AML-193 (cell line): Measurements from ENCODE around the gene RBSN.
A peak's percentile ranks its signal among the peaks of the same experiment; 100 is the strongest.

Source experiments
- DNase-seq, 2 experiments: peaks; one replicate each; lab custom pipeline; 2025; lab: John Stamatoyannopoulos, UW

Gene RBSN

DNA sequence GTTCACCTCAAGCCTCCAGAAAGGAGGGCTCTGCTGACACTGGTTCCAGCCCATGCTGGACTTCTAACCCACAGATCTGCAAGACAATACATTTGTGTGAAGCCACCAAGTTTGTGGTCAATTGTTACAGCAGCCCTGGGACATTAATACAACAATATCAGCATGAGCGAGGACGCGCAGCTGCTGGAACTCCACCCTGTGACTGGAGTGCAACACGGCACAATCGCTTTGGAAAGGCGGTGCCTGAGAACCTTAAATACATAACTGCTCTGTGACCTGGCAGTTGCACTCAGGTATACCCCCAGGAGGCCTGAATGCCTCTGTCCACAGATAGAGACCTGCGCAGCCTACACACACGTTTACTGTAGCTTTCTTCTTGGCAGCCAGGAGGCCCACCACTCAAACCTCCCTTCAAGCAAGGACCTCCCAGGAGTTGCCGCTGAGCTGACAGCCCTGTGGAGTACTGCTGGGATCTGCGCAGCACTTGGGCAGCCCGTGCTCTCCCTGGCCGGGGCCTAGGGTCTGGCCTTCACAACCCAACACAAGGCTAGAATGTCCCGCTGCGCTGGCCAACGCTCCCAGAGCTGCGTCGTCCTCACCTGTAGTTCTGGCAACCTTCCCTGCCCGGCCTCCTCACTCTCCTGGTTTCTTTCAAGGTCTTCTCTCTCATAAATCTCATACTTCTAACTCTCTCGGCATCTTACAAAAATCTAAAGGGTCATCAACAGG is 42.1 kb downstream of the RBSN start:
- DNase-seq: no peak

GRCh38 chr3:15055019-15055557 is 43.9 kb downstream of the RBSN start:
- no peak for DNase-seq

DNA sequence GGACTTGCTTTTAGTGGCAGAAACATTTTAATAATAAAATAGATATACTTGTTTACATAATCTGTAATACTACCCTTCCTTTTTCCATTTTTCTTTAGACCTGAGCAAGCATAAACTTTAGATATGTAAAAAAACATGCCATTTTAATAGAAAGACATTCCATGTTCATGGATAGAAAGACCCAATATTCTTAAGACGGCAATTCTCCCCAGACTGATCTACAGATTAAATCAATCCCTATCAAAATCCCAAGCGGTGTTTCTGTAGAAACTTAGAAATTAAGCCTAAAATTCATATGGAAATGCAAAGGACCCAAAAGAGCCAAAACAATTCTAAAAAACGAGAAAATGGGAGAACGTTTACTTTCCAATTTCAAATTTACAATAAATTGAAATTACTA is 45.4 kb downstream of the RBSN start:
- no peak for DNase-seq

DNA sequence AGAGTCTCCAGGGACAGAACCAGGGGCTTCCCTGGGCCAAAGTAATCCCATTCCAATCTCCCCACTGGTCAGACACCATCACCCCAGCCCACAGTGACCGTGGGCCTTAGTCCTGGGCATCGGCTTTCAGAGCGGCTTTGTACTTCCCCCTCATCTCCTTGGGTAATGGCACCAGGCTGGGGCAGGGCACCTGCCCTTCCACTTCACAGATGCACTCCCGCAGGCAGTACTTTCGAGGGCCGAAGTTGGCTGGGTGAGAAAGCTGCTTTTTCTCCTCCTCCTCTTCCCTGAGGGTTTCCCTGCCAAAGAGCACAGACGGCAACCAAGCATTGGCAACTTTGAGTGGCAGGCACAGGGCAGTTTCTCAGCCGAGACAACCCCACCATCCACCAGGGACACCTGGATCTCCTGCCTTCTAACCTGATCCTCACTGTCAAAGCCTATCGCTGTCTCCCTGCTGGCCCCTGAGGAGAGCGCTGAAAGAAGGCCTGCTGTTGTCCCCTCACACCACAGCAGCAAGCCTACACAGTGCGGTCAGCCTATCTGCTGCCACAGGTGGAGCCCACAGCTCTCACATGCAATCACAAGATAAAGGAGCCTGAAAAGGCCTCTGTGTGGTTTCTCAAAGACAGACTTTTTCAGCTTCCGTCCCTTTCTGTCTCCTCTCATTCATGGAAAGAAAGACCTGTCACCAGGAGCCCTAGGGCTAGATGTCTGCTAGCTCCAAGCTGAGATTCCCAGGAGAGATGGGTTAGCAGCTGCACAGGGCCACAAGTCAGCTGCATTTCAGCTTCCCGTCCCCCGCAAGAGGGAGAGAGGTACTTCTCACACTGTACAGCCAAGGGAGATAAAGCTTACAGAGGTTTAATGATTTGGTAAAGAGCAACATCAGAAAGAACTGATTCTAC is 46.4 kb downstream of the RBSN start:
- no peak for DNase-seq

DNA sequence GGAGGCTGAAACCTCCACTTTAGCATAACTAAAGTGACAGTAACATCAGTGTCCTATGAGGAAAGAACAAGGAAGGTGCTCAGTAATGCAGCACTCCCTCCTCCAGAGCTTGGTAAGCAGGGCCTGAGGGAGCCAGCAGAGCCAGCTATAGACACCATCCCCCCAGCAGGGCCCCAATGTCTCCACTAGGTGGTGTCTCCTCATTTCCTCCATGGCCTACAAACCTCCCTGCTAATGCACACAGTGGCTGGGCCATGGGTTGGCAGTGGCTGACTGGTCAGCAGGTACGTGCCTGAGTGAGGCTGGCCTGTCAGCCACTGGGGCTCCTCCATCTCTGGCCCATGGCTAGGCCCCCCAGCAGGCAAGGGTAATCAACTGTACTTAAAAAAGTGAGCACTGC is 47.4 kb downstream of the RBSN start:
- DNase-seq: peak; percentile 72 to 73

- DNase-seq: no peak
Observed at GRCh38 chr3:15050405-15051092, 48.4 kb downstream of the RBSN start.

GRCh38 chr3:15049584-15049983 is 49.4 kb downstream of the RBSN start:
- DNase-seq: no peak

DNA sequence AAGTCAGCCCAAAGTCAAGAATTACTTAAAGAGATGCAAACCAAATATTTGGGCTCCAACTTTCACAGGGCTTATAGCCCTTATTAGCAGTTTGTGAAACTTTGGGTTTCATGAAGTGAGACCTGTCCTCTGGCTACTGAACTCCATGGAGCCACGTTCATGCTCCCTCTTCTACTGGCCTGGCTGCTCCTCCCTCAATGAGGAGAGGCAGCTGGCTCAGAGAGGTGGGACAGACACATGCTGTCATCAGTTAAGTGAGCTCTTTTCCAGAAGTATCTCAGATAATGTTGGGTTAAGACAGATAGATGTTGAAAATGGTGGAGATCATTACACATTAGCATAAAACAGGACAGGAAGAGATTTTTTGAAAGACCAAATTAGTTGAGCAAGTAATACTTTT is 53.3 kb downstream of the RBSN start:
- DNase-seq: no peak

- DNase-seq: no peak
Observed at GRCh38 chr3:15044326-15044725, 54.6 kb downstream of the RBSN start.

DNA sequence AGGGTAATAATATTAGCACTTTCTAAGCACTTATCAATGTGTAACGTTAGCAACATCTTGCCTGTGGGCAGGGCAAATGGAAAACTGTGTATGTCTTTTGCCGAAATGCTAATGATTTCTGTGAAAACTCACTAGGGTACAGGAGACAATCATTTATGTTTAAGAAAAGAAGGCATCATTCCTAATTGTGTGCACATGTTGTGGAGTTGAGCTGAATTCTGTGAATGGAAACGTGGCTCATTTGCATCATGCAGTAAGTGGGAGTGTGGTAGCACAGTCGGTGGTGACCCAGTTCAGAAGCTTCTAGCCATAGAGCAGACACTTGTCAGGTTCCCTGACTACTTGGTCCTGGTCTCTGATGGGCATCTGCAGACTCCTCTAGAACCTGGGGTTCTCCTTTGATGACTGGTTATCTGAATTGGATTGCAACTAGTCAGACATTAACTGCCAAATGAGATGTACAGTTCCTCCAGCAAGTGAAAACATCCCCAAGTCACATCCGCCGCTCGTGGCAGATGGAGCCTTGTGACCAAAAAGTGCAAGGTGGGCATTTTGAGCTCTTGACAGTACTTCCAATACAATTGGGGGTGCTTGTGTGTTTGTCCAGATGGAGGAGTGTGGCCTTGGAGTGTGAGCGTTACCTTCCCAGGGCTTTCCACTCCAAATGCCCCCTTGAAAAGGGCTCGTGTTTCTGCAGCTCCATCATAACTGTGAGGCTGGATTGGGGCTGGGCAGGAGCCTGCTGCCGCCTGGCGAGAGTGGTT is 55.4 kb downstream of the RBSN start:
- no peak for DNase-seq

DNA sequence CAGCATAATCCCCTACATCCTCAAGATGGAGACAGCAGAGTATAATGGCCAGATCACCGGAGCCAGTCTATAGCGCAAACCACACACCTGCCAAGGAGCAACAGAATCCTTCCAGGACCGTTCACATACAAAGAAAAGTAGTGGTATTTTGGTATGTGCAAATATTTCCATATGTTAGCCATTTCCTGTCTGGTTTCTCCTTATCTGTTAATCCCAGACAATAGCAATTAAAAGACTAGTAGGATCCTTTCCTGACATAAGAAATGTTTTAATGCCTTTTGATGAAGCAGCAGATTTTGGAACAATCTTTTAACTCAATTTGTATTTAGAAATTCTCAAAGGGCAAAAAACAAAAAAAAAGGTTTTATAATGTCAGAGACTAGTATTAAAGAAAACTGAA is 56.0 kb downstream of the RBSN start:
- no peak for DNase-seq

- DNase-seq: no peak
Observed at GRCh38 chr3:15041950-15042349, 57.0 kb downstream of the RBSN start.

- no peak for DNase-seq
Observed at GRCh38 chr3:15040844-15041243, 58.1 kb downstream of the RBSN start.

DNA sequence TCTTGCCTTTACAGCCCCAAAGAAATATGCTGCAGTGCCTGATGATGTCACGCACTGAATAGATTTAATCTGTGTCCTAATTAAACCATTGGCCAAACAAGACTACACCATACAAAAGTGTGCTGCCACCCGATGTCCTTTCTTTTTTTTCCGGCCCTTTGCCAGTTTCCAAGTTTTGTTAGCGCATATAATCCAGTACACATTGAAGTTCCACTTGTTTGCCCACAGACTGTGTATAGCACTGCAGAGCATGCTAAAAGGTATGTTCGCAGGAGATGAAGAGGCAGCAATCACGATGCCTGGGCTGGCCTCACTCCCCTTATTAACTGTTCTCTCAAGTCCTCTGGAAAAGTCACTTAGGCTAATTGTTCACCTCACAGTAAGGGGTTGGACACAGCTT is 60.6 kb downstream of the RBSN start:
- DNase-seq: no peak

DNA sequence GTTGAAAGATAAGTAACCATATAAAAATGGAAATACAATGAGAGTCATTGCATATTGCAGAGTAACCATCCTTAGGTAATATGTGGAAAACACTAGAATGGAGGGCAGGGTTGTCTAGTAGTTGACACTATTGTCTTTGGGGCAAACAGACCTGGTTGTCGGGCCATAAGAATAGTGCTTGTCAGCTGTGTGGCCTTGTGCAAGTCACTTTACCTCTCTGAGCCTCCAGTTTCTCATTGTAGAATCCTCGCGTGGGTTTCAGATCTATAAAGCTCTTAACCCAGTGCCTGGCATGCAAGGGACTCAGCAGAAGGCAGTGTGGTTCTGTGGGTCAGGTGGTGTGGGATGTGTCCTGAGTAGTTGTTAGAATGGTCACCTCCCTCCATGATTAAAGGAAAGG is 65.8 kb downstream of the RBSN start:
- no peak for DNase-seq

GRCh38 chr3:15032650-15033049 is 66.3 kb downstream of the RBSN start:
- no peak for DNase-seq

DNA sequence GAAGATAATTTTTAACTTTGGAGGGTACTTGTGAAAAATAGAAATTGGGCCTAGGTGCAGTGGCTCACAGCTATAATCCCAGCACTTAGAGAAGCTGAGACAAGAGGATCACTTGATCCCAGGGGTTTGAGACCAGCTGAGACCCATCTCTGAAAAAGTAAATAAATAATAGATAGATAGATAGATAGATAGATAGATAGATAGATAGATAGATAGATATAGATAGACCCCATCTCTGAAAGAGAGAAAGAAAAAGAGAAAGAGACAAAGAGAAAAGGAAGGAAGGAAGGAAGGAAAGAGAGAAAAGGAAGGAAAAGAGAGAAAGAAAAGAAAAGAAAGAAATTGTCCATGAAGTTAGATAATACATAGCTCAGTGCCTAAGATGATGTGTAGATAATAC is 69.3 kb downstream of the RBSN start:
- DNase-seq: no peak

DNA sequence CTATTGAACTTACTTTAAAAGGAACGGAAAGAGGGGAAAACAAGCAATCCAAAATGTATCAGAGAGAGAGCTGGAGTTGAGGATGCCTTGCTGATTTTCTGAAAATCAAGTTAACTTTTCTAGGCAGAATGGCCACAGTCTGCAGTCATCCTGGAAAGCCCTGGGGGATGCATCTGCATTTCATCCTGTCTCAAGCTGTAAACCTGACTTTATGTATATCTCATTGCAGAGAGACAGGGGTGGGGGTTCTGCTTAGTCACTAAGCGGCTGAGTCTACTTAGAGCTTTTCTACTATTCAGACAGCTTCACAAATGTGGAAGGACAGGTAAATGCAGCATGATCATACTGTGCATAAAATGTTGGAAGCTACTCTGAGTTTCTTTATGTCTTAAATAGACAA is 75.2 kb downstream of the RBSN start:
- no peak for DNase-seq

GRCh38 chr3:15023249-15023648 is 75.7 kb downstream of the RBSN start:
- no peak for DNase-seq
